Small intestine (tissue), 7 donors: ENCODE measurements around the gene HIPK2. TPM values are rescaled to one million over a fixed set of nuclear protein-coding genes. Genes with fewer than 3 reads are reported as not detected.
A peak's percentile ranks its signal among the peaks of the same experiment; 100 is the strongest.

Experiments used
- DNase-seq, 2 donors: peaks; one replicate each; pipeline versions ENCODE4 v3.0.0 to v3.0.0-alpha.2; 2013
- FAIRE-seq: peaks from 2 replicates; lab custom pipeline; 2012; peaks lifted over from hg19 to GRCh38; lab: Jason Lieb, UNC
- H3K27ac ChIP-seq, 3 donors: one replicate each; pipeline ENCODE4 v1.5.1; 2013; ENCODE audit warnings: low read length in 2 of 3, mild to moderate bottlenecking in 2 of 3, control low read depth in 1 of 3, inconsistent platforms in 1 of 3, low read depth in 1 of 3, moderate library complexity in 1 of 3
- H3K27me3 ChIP-seq, 3 donors: one replicate each; pipeline ENCODE4 v1.6.1; 2013; ENCODE audit warnings: low read length in 3 of 3, inconsistent platforms in 1 of 3; ENCODE audit not compliant: control insufficient read depth in 3 of 3, insufficient read depth in 3 of 3
- H3K36me3 ChIP-seq, 3 donors: one replicate each; pipeline ENCODE4 v1.6.1; 2013; ENCODE audit warnings: low read length in 3 of 3, inconsistent platforms in 1 of 3, low read depth in 1 of 3, mild to moderate bottlenecking in 1 of 3, moderate library complexity in 1 of 3; ENCODE audit not compliant: control insufficient read depth in 3 of 3, insufficient read depth in 2 of 3
- H3K4me1 ChIP-seq, 3 donors: one replicate each; pipeline ENCODE4 v1.6.1; 2013; ENCODE audit warnings: low read length in 2 of 3, inconsistent platforms in 1 of 3, low read depth in 1 of 3, mild to moderate bottlenecking in 1 of 3, moderate library complexity in 1 of 3; ENCODE audit not compliant: control insufficient read depth in 3 of 3, insufficient read depth in 2 of 3
- H3K4me3 ChIP-seq, 3 donors: one replicate each; pipeline ENCODE4 v1.5.1; 2013; ENCODE audit warnings: low read length in 3 of 3, control low read depth in 1 of 3, inconsistent platforms in 1 of 3, low read depth in 1 of 3, mild to moderate bottlenecking in 1 of 3, moderate library complexity in 1 of 3
- H3K9me3 ChIP-seq, 2 donors: one replicate each; pipeline ENCODE4 v1.6.1; 2013; ENCODE audit warnings: low read depth in 1 of 2, low read length in 1 of 2; ENCODE audit not compliant: control insufficient read depth in 2 of 2, insufficient read depth in 1 of 2
- WGBS, 3 donors: extraction: QIAGEN DNeasy Blood & Tissue Kit; methylation state at CpG; one replicate each; pipeline ENCODE4 v1.1.7; 2013; 5-methylcytosine and 5-hydroxymethylcytosine counted together
- polyA plus RNA-seq, 4 donors: library from polyadenylated mRNA; stranded (reverse) in 3 of 4; unstranded in 1 of 4; fragments of 200-250 nt in 3 of 4; fragments of 120-200 nt in 1 of 4; gene quantifications; one replicate each; pipeline versions ENCODE4 v1.2.1 to v1.2.3, GENCODE V29; 2013
- donor health status: healthy with polysubstance abuse.
- donor health status: control.
- donor health status: control.
- donor health status: Bipolar disorder and iron deficiency.
- donor health status: healthy.

The HIPK2 gene
- polyA plus RNA-seq, 4 donors, result 3.2 to 11.4 (median 7.2) TPM

DNA sequence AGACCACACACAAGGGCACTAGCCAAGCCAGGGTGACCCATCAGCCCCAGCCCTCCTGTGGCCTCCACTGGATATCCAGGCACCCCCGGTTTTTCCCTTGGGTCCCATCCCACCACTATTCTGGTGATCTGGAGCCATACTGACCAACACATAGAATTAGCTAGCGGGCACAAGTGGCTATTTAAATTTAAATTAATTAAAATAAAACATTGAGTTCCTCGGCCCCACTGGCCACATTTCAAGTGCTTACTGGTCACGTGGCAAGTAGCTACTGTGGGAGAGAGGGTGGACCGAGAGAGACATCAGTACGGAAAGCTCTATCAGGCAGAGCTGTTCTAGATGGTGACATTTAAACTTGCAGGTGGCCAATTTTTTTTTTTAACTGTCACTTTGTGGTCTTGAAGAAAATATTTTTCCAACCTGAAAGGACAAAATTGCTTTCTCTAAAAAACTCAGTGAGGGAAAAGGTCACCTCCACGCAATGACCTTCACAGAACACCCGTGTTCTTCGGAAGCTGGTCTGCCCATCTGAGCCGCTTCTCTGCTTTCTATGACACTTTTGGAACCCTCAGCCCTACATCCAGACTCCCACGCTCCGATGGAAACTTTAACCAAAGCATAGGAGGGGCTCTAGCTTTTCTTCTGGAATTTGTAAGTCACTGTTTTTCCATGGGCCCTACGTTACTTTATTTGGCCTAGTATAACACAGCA lies 30.0 kb downstream of the HIPK2 start:
- Histone ChIP-seq H3K27me3 (no peaks in the 10 kb centered on the region), H3K4me3 (no peak overlapping the region), H3K9me3 (no peaks in the 10 kb centered on the region), H3K4me1 (peaks cover 1 to 5% (median 4%) of the 10 kb centered on the region in 3 donors), H3K36me3 (peaks cover 0 to 13% (median 0%) of the 10 kb centered on the region in 3 donors), H3K27ac (no peak overlapping the region)
- FAIRE-seq, result no peak
- no peak for DNase-seq
- WGBS, 3 donors, result 89 to 92% (median 92%) methylated on average over 13 of the region's 13 CpGs

DNA sequence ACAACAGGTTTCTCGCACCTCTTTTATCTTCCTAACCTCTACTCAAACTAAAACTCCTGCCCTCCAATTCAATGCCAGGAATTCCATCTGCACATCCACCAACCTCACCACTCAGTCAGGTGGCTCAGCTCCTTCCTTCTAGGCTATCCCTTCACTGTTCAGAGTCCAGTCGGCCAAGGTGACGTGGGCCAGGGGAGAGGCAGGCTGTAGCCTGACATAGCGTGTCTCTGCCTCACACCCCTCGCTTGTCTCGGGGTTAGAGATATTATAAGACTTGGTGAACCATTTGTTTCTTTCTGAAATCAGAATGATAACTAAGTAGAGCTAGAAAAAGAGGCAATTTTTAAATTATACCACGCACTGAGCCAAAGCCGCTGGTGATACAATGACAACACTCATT lies 31.1 kb downstream of the HIPK2 start:
- peaks cover 3 to 4% (median 4%) of the 10 kb centered on the region in 3 donors for H3K4me1 ChIP-seq
- 51 to 86% (median 64%) methylated on average over 8 of the region's 8 CpGs for WGBS, 3 donors
- peak overlapping the region in 1 of 3 donors; percentile 57 for H3K27ac ChIP-seq
- H3K9me3 ChIP-seq, result no peaks in the 10 kb centered on the region
- H3K27me3 ChIP-seq, result no peaks in the 10 kb centered on the region
- no peak overlapping the region for H3K4me3 ChIP-seq
- H3K36me3 ChIP-seq, result peaks cover 0 to 9% (median 0%) of the 10 kb centered on the region in 3 donors
- peak; percentile 62 to 85 for DNase-seq
- no peak for FAIRE-seq

DNA sequence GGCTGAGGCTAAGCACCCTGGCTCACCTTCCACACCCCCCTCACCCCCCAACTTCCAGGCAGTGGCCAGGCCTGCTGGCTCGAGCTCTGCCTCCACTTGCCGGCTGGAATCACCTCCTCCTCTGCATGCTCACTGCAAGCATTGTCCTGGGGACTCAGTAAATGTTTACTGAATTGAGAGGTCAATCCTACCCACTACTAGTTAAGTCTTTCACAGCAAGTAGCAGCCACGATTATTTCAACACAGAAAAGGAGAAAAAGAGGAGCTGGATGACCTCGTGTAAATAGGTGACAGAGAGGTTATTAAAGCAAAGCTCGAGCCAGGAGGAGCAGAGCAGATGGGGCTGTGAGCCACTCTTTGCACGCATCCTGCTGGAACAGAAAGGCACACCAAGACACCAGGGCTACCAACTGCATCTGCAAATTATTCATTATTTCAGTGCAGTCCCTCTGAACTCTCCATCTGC lies 32.1 kb downstream of the HIPK2 start:
- Histone ChIP-seq H3K4me1 (peaks cover 3 to 7% (median 4%) of the 10 kb centered on the region in 3 donors), H3K27ac (no peak overlapping the region), H3K36me3 (peaks cover 0 to 9% (median 0%) of the 10 kb centered on the region in 3 donors), H3K4me3 (no peak overlapping the region), H3K9me3 (no peaks in the 10 kb centered on the region), H3K27me3 (no peaks in the 10 kb centered on the region)
- FAIRE-seq (no peak), DNase-seq (no peak)
- 55 to 71% (median 59%) methylated on average over 6 of the region's 6 CpGs for WGBS, 3 donors

DNA sequence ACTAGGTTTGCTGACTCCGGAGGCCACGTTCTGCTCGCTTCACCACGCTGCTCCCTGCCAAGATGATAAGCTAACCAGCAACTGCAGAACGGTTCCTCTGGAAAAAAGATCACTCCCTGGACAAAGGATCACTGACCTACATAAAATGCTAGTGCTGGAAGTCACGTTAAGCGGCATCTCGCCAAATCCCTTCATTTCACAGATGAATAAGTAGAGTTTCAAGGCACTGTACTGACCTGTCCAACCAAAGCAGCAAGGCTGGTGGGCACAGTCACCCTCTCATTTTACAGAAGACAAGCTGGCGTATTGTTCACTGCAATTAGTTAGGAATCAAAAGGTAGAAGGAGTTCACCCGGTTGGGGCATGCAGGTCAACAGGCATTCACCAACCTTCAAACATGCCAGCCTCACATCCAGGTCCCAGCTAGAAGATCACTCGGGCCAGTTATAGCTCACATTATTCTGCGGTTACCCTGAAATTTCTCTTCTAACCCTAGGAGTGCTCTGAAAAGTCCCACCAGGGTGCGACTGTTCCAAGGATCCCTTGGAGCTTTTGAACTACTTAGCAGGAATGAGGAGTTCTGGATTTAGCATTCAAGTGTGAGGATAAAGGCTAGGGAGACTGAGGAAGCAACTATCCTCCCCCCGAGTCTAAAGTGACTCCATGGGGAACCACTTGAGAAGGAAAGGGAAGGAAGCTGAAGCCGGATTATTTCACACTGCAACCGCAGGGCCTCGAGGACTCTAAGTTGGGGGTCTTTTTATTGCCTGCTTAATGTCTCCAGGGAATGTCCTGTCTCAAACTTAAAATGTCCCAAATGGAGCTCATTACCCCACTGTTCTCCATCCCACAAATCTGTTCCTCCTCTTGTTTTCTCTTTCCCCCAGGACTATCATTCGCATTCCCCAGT lies 32.8 kb downstream of the HIPK2 start:
- Histone ChIP-seq H3K27ac (no peak overlapping the region), H3K36me3 (peaks cover 0 to 16% (median 0%) of the 10 kb centered on the region in 3 donors), H3K4me3 (no peak overlapping the region), H3K4me1 (peaks cover 4 to 7% (median 6%) of the 10 kb centered on the region in 3 donors), H3K27me3 (no peaks in the 10 kb centered on the region), H3K9me3 (no peaks in the 10 kb centered on the region)
- WGBS, 3 donors, result 86 to 91% (median 89%) methylated on average over 18 of the region's 18 CpGs
- DNase-seq (no peak), FAIRE-seq (no peak)

DNA sequence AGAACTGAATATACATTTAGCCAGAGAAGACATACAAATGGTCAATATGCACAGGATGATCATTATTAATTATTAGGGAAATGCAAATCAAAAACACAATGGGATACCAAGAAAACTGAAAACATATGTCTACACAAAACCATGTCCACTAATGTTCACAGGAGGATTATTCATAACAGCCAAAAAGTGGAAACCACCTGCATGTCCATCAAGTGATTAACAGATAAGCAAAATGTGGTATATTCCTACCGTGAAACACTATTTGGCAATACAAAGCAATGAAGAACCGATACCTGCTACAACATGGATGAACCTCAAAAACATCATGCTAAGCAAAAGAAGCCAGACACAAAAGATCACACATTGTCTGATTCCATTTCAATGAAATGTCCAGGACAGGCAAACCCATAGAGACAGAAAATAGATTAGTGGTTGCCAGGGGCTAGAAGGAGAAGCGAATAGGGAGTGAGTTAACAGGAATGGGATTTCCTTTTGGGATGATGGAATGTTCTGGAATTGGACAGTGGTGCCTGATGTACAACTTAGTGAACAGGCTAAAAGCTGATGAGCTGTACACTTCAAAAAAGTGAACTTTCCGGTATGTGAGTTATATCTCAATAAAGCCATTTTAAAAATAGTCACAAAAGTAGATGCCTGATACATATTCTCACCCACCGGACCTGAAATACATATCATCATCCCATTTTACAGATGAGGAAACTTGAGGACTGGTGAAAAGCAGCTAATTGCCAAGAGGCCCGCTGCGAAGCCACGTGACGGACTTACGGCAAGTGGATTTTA lies 33.6 kb downstream of the HIPK2 start:
- FAIRE-seq (no peak), DNase-seq (no peak)
- H3K4me3 ChIP-seq, result no peak overlapping the region
- H3K36me3 ChIP-seq, result peaks cover 0 to 18% (median 0%) of the 10 kb centered on the region in 3 donors
- H3K27ac ChIP-seq, result no peak overlapping the region
- WGBS, 3 donors, result 92 to 95% (median 95%) methylated on average over 10 of the region's 10 CpGs
- H3K27me3 ChIP-seq, result no peaks in the 10 kb centered on the region
- peaks cover 4 to 7% (median 6%) of the 10 kb centered on the region in 3 donors for H3K4me1 ChIP-seq
- no peaks in the 10 kb centered on the region for H3K9me3 ChIP-seq

DNA sequence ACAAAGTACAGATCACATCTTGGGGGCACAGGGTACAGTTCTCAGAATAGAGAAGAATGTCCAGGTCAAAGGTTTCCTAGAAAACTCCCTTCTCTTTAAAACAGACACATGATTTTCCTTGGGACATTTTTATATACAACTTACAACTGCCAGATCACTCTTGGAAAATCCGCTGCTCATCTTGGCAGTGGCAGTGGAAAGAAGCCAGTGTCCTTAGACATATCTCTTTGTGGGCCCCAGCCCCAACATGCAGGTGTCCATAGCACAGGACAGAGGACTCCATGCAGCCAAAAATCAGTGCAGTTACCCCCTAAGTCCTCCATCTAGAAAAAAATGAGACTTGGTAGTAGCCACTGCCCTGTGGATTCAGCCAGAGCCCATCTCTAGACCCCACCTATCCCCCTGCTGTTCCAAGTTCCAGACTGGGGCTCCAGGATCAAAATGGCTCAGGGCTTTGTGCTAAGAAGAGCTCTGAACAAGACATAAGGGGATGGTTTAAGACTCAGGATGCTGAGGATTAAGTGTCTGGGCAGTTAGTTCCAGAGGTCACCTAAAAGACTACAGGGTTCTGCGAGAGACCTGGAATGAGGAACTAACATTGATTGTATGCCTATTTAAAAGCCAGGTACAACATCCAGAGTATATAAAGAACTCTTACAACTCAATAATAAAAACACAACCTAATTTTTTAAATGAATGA lies 34.4 kb downstream of the HIPK2 start:
- FAIRE-seq (no peak), DNase-seq (peak in 1 of 2 donors; percentile 44)
- no peaks in the 10 kb centered on the region for H3K9me3 ChIP-seq
- no peaks in the 10 kb centered on the region for H3K27me3 ChIP-seq
- no peak overlapping the region for H3K4me3 ChIP-seq
- peaks cover 0 to 18% (median 0%) of the 10 kb centered on the region in 3 donors for H3K36me3 ChIP-seq
- no peak overlapping the region for H3K27ac ChIP-seq
- 52 to 67% (median 61%) methylated on average over 2 of the region's 2 CpGs for WGBS, 3 donors
- H3K4me1 ChIP-seq, result peaks cover 4 to 8% (median 6%) of the 10 kb centered on the region in 3 donors

DNA sequence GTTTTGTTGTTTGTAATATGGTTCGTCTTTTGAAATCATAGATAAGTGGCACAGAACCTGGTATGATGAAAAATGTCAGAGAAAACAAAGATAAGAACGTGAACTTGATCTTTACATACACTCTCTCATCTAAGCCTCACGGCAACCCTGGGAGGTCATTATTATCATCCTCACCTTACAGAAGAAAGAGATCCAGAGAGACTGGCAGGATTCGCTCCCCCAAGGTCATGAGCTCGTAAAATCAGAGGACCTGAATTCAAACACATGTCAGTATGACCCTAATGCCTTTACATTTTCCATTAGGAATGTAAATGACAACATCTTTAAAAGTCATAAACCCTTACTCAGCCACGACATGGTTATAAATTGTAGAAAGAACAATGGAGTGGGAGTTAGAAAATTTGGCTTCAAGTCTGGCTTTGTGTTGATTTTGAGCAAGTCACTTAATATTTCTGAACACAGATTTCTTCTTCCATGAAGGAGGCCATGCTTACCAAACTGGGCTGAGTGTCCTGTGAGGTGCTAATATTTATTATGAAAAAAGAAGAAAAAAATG lies 35.9 kb downstream of the HIPK2 start:
- WGBS, 3 donors, result 32 to 65% (median 44%) methylated on average over 6 of the region's 6 CpGs
- Histone ChIP-seq H3K4me3 (no peak overlapping the region), H3K27me3 (no peaks in the 10 kb centered on the region), H3K36me3 (peaks cover 0 to 13% (median 0%) of the 10 kb centered on the region in 3 donors), H3K4me1 (peaks cover 4 to 19% (median 17%) of the 10 kb centered on the region in 3 donors), H3K9me3 (no peaks in the 10 kb centered on the region), H3K27ac (no peak overlapping the region)
- DNase-seq (no peak), FAIRE-seq (no peak)
